Measurements from ENCODE around the gene DNAJC22.
A peak's percentile ranks its signal among the peaks of the same experiment; 100 is the strongest.

DNAJC22 gene

GRCh38 chr12:49338830-49339463, 7.7 kb upstream of the DNAJC22 start:
- TF ChIP-seq CTCF (IDR thresholded peaks at IDR 0.05), result no peak

GRCh38 chr12:49339464-49339861, 7.2 kb upstream of the DNAJC22 start:
- no peak for DNase-seq (ENCODE audit: low spot score)
- H3K27ac ChIP-seq, result no peak overlapping the region

More at GRCh38 chr12:49338830-49339463, 7.7 kb upstream of the DNAJC22 start:
- no peak overlapping the region for H3K27ac ChIP-seq
- no peak for DNase-seq (ENCODE audit: low spot score)
- no peak overlapping the region for H3K4me3 ChIP-seq

GRCh38 chr12:49340095-49340870, 6.4 kb upstream of the DNAJC22 start:
- no peak for TF ChIP-seq CTCF (IDR thresholded peaks at IDR 0.05)
- Histone ChIP-seq H3K4me3 (no peak overlapping the region), H3K27ac (no peak overlapping the region)
- no peak for DNase-seq (ENCODE audit: low spot score)

More at GRCh38 chr12:49339464-49339861, 7.2 kb upstream of the DNAJC22 start:
- no peak for TF ChIP-seq CTCF (IDR thresholded peaks at IDR 0.05)
- H3K4me3 ChIP-seq, result no peak overlapping the region

GRCh38 chr12:49340971-49341776, 5.5 kb upstream of the DNAJC22 start:
- no peak for TF ChIP-seq CTCF (IDR thresholded peaks at IDR 0.05)
- no peak overlapping the region for H3K27ac ChIP-seq
- no peak for DNase-seq (ENCODE audit: low spot score)
- no peak overlapping the region for H3K4me3 ChIP-seq

GRCh38 chr12:49341777-49342065, 5.0 kb upstream of the DNAJC22 start:
- no peak for DNase-seq (ENCODE audit: low spot score)
- H3K27ac ChIP-seq, result no peak overlapping the region
- peak overlapping the region; percentile 64 for H3K4me3 ChIP-seq
- no peak for TF ChIP-seq CTCF (IDR thresholded peaks at IDR 0.05)

GRCh38 chr12:49342066-49342913, 4.4 kb upstream of the DNAJC22 start:
- peak overlapping the region; percentile 64 for H3K4me3 ChIP-seq
- DNase-seq (ENCODE audit: low spot score), result no peak
- no peak overlapping the region for H3K27ac ChIP-seq
- TF ChIP-seq CTCF (IDR thresholded peaks at IDR 0.05), result peak; percentile 80
